IMR-90 (cell line): ENCODE results near the gene AKAP6.

Source experiments
- BHLHE40 ChIP-seq: fragments of 150-350 bp; IDR thresholded peaks from 2 replicates; pipeline ENCODE4 v1.6.1; 2016; ENCODE audit warnings: mild to moderate bottlenecking, low read depth, low read length
- CEBPB ChIP-seq: IDR thresholded peaks from 2 replicates; pipeline ENCODE4 v1.6.1; 2012; ENCODE audit warnings: low read depth, low read length, improper control_type of control experiment
- ELK1 ChIP-seq: fragments of 150-350 bp; IDR thresholded peaks from 2 replicates; pipeline ENCODE4 v1.6.1; 2016; ENCODE audit warnings: low read depth, mild to moderate bottlenecking, low read length, moderate library complexity, borderline replicate concordance
- MAFK ChIP-seq: IDR thresholded peaks from 2 replicates; pipeline ENCODE4 v1.6.1; 2012; ENCODE audit warnings: low read depth, low read length, improper control_type of control experiment
- MAZ ChIP-seq: IDR thresholded peaks from 2 replicates; pipeline ENCODE4 v1.6.1; 2012; ENCODE audit warnings: low read depth, mild to moderate bottlenecking, low read length, improper control_type of control experiment, moderate library complexity, borderline replicate concordance
- MXI1 ChIP-seq: IDR thresholded peaks from 2 replicates; pipeline ENCODE4 v1.6.1; 2012; ENCODE audit warnings: low read depth, mild to moderate bottlenecking, low read length, moderate library complexity, borderline replicate concordance
- NFE2L2 ChIP-seq: fragments of 150-350 bp; IDR thresholded peaks from 2 replicates; pipeline ENCODE4 v1.6.1; 2016; ENCODE audit warnings: low read depth, mild to moderate bottlenecking, low read length
- POLR2A ChIP-seq: IDR thresholded peaks from 2 replicates; pipeline ENCODE4 v1.6.1; 2012; ENCODE audit warnings: mild to moderate bottlenecking, low read depth, low read length
- RAD21 ChIP-seq: IDR thresholded peaks from 2 replicates; pipeline ENCODE4 v1.6.1; 2012; ENCODE audit warnings: low read length, improper control_type of control experiment
- RCOR1 ChIP-seq: IDR thresholded peaks from 2 replicates; pipeline ENCODE4 v1.6.1; 2012; ENCODE audit warnings: mild to moderate bottlenecking, low read length, improper control_type of control experiment; ENCODE audit not compliant: insufficient replicate concordance
- RFX5 ChIP-seq: IDR thresholded peaks from 2 replicates; pipeline ENCODE4 v1.8.0; 2012; ENCODE audit warnings: low read depth, mild to moderate bottlenecking, low read length, moderate library complexity
- SMC3 ChIP-seq: fragments of 150-350 bp; IDR thresholded peaks from 2 replicates; pipeline ENCODE4 v1.6.1; 2016; ENCODE audit warnings: low read depth, mild to moderate bottlenecking, antibody characterized with exemption, low read length, moderate library complexity
- TF ChIP-seq, protein P1 (sequence below): fragments of 150-350 bp; IDR thresholded peaks from 2 replicates; pipeline ENCODE4 v1.6.1; 2017; ENCODE audit warnings: mild to moderate bottlenecking, antibody characterized with exemption, low read length, low read depth
- TF ChIP-seq, protein P2 (sequence below): conservative IDR thresholded peaks from 2 replicates; pipeline ENCODE4 v1.5.1; 2012; ENCODE audit warnings: mild to moderate bottlenecking, low read depth, low read length, improper control_type of control experiment

DNA sequence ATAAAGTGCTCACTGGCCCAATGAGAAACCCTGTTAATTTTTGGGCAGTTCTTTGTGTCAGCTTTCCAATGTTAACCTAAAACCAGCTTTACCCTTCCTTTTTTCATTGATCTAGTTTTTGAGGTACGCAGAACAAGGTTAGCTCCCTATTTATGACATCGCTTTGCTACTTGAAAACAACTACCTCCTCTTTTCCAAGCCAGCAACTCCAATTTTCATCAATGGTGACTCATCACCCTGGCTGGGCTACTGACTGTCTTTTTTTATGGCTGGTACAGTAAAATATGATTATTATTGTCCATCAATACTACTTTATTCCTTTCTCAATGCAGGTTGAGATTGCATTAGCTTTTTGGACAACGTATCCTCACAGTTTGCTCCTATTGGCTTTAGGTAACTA is 22.5 kb upstream of the AKAP6 start:
- TF ChIP-seq, protein P1, sequence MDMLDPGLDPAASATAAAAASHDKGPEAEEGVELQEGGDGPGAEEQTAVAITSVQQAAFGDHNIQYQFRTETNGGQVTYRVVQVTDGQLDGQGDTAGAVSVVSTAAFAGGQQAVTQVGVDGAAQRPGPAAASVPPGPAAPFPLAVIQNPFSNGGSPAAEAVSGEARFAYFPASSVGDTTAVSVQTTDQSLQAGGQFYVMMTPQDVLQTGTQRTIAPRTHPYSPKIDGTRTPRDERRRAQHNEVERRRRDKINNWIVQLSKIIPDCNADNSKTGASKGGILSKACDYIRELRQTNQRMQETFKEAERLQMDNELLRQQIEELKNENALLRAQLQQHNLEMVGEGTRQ, result no peak
- TF ChIP-seq CEBPB, result no peak
- TF ChIP-seq, protein P2, sequence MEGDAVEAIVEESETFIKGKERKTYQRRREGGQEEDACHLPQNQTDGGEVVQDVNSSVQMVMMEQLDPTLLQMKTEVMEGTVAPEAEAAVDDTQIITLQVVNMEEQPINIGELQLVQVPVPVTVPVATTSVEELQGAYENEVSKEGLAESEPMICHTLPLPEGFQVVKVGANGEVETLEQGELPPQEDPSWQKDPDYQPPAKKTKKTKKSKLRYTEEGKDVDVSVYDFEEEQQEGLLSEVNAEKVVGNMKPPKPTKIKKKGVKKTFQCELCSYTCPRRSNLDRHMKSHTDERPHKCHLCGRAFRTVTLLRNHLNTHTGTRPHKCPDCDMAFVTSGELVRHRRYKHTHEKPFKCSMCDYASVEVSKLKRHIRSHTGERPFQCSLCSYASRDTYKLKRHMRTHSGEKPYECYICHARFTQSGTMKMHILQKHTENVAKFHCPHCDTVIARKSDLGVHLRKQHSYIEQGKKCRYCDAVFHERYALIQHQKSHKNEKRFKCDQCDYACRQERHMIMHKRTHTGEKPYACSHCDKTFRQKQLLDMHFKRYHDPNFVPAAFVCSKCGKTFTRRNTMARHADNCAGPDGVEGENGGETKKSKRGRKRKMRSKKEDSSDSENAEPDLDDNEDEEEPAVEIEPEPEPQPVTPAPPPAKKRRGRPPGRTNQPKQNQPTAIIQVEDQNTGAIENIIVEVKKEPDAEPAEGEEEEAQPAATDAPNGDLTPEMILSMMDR, result no peak
- no peak for TF ChIP-seq RAD21
- no peak for TF ChIP-seq RFX5
- TF ChIP-seq MAZ, result no peak
- TF ChIP-seq MAFK, result no peak
- no peak for TF ChIP-seq BHLHE40
- TF ChIP-seq NFE2L2, result no peak
- TF ChIP-seq POLR2A, result no peak
- TF ChIP-seq MXI1, result no peak
- no peak for TF ChIP-seq ELK1
- no peak for TF ChIP-seq RCOR1
- no peak for TF ChIP-seq SMC3
